GM18526 (cell line): ENCODE measurements around the gene ZIM2.

Experiments
- POLR2A ChIP-seq: IDR thresholded peaks from 3 replicates; pipeline ENCODE4 v1.6.1; 2011; ENCODE audit not compliant: insufficient read length; ENCODE audit errors: extremely low read depth

ZIM2 gene

DNA sequence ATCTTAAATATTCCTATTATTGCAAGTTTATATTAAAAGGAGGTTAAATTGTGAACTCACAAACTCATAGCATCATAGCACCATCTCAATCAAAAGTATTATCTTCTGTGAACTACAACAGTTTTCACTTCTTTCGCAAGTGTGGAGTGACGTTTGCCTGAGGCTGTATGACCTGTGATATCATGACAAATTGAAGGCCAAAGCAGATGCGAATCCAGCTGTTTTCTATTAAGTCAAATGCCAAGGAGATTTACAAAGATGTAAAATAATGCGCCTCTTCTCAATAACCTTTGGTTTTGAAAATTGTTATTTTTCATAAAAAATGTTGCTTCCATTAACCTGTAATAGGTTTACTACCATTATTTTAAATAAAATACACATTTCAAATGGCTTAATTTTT is 7.6 kb upstream of the ZIM2 start:
- TF ChIP-seq POLR2A: no peak

DNA sequence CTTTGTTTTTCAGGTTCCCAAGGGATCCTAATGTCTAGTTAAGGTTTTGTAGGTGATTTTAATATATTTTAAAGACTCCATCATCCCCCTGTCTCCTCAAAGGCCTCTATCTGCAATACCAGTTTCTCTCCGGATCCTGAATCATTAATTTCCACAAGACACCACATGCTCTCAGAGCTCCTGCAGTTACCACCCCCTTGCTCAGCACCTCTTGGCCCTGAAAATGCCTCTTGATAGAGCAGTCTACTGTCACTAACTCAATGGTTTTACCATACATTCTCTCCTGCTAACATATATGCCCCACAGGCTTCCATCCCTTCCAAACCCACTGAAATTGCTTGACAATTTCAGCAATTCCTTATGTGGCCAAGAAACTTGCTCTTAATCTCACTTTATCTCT is 1.9 kb upstream of the ZIM2 start:
- no peak for TF ChIP-seq POLR2A

DNA sequence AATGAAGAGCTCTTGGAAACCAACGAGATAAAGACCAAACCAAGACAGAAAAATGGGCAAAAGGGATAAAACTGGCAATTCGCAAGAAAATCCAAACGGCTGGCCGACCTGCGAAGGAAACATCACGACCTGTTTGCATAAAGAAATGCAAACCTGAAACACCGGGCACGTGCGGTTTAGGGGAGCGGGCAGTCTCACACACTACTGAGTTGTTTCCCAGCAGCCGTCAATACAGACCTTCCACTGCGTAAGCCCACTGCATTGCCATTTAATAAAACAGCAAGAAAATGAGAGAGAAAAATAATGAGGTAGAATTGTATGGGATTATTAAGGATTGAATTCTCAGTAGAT is 642 bp upstream of the ZIM2 start:
- no peak for TF ChIP-seq POLR2A

DNA sequence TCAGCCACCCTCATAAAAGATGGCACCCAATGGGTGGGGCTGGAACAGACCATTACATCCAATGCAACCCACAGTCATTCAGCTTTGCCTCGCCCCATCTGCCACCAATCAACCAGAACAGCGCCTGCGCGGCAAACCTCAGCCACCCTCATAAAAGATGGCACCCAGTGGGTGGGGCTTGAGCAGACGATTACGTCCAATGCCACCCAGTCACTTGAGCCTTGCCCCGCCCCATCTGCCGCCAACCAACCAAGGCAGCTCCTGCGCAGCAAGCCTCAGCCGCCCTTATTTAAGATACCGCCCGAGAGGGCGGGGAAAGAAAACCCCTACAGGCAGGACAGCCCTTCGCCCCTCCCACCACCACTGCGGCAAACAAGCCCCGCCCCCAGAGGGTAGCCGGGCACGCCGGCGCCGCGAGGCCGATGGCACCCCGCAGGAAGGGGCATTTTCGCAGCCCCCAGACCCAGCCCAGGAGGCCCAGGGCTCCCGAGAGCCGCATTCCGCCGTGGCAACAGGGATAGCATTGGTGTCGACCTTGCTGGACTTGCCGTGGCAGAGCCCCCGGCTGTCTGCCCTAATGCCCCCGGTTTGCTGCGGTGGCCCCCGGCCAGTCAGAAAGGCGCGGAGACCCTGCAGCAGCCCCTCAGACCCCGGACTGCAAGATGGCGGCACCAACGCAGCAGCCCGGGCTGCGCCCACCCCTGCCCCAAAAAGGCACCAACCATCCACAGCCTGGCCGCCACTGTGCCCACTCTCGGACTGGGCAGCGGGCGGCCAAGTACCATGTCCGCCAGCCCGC is 675 bp downstream of the ZIM2 start:
- no peak for TF ChIP-seq POLR2A

DNA sequence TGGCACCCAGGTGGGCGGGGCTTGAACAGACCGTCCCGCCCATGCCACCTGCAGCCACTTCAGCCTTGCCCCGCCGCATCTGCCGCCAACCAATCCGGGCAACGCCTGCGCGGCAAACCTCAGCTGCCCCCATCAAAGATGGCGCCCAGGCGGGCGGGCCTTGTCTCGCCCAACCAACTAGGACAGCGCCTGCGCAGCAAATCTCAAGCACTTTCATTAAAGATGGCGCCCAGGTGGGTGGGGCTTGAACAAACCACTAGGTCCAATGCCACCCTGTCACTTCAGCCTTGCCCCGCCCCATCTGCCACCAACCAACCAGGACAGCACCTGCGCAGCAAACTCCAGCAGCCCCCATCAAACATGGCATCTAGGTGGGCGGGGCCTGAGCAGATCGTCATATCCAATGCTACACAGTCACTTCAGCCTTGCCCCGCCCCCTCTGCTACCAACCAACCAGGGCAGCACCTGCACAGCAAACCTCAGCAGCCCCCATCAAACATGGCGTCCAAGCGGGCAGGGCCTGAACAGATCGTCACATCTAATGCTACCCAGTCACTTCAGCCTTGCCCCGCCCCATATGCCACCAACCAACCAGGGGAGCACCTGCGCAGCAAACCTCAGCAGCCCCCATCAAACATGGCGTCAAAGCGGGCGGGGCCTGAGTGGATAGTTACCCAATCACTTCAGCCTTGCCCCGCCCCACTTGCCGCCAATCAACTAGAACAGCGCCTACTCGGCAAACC is 1.4 kb downstream of the ZIM2 start:
- TF ChIP-seq POLR2A: no peak

DNA sequence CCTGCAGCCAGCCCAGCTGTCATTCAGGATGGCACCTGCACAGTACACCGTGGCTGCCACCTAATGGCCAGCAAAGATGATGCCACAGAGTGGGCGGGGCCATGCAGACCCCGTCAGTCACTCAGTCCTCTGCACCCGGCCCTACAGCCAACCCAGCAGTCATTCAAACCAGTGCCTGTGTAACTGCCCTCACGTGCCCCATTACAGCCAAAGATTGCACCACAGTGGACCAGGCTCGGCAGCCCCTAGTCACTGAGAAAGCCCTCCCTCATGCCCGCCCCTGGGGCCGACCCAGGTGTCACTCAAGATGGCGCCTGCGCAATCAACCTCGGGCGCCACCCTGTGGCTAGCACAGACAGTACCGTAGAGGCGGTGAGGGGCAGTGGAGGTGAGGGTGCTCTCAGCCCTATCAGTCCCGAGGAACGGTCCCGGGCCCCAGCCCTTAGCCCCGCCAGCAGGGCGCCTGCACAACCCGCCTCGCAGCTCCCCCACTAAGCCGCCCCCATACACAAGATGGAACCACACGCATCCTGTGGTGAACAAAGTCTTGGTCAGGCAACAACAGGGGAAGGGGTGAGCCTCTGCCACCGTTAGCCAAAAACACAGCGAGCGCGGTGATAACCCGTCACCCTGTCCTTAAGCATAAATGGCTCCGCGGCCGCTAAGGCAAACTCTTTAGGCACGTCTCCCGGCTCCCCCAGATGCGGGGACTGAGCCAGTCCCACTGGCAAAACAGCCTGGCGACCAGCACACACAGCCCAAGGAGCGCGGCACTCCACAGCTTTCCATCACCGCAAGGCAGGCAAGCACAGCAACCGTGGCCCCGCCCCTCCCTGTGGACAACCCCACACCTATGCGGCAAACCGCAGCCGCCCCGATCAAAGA is 2.3 kb downstream of the ZIM2 start:
- TF ChIP-seq POLR2A: peak; percentile 25

DNA sequence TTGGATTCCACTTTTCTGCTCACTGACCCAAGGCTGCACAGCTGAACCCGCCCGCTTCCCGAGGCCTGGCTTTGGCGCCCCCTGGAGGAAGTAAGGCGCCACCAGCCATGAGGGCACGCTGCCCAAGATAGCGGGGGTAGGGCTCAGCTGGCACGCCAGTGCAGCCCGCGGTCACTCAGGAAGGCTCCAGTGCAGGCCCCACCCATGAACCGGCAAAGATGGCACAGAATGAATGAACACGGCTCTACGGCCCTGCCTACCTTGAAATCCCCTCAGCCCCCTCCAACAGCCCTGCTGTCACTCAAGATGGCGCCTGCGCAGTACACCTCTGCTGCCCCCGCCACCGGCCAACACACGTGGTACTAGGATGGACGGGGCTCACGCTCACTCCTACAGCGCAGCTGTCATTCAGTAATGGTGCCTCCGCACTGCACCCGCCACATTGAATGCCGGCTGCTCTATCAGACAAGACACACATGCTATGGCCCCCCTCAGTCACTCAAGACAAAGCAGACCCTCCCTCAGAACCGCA is 3.0 kb downstream of the ZIM2 start:
- no peak for TF ChIP-seq POLR2A

DNA sequence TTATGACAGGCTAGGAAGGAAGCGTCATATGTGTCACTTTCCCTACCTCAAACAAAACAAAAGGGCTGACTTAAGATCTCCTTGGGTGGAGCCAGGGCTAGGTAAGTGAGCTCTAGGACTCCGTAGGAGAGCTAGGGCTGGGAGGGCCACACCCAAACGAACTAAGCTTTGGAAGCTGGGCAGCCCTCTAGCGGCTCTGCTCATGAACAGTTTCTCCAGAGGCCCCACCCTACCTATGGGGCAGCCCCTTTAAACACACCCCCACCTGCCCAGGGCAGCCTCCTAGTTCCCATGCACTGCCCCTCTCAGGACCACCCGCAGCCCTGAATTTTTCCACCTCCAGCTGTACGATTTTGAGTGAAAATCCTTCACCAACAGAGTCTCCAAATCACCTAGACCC is 3.5 kb downstream of the ZIM2 start:
- TF ChIP-seq POLR2A: no peak

DNA sequence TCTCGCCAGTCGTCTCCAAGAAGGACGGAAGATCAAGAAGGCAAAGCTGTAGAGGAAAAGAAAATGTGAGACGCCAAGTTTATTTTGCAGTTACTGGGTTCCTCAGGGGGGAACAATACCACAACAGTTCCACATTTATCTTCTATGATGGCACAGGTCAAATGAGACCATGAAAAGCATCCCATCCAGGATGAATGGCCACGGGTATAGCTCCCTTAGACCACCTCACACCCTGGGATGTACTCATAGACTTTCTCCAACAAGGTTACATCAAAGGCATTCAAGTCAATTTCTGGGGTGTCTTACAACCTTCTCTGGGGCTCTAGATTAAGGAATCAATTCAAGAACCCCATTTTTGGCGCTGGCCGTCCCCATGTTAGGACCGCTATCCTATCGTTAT is 4.5 kb downstream of the ZIM2 start:
- TF ChIP-seq POLR2A: no peak

DNA sequence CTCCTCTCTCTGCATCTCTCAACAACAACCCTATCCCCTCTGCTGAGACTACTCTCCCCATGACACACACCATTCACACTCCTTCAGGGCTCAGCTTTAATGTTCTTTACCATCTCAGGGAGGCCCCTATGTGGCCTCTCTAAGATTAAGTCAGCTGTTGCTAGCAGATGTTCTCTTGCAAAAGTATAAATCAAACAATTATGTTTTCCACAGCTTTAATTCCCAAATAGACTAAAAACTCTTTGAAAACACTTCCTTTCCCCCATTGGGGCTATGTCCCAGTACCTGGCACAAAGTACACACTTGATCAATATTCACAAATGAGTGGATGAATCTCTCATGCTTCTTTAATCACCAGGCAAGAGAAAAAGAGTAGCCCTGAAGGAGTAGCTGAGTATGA is 5.1 kb downstream of the ZIM2 start:
- no peak for TF ChIP-seq POLR2A

DNA sequence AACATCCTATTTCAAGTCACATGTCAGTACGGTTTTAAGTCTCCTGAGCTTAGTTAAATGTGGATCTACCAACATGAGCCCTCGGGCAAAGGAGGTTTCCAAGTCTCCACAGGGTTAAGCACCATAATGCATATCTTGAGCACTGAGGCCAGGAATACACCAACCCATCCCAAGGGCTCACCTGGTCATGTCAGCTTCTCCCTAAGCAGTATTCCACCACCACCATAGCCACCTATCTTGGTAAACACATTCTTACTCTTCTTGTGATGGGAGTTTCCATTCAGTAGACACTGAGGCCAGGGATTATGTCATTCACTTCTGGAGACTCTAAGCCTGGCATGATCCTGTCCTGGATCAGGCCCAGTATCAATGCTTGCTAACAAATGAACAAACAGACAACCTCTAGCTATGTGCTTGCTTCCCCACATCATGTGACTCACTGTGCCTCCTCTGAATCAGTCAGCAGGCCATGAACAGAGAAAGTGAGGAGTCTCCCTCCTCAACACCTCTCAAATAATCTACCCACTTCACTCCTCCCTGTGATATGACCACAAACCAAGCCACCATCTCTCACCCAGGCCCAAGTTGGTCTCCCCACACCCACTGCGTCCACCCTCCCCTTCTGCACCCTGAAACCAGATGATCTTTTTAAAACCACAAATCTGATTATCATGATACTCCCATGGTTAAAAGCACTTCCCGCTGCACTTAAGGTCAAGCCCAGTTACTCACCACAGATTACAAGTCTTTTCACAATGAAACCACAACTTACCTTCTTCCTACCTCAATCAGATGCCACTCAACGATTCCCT is 5.8 kb downstream of the ZIM2 start:
- TF ChIP-seq POLR2A: no peak

DNA sequence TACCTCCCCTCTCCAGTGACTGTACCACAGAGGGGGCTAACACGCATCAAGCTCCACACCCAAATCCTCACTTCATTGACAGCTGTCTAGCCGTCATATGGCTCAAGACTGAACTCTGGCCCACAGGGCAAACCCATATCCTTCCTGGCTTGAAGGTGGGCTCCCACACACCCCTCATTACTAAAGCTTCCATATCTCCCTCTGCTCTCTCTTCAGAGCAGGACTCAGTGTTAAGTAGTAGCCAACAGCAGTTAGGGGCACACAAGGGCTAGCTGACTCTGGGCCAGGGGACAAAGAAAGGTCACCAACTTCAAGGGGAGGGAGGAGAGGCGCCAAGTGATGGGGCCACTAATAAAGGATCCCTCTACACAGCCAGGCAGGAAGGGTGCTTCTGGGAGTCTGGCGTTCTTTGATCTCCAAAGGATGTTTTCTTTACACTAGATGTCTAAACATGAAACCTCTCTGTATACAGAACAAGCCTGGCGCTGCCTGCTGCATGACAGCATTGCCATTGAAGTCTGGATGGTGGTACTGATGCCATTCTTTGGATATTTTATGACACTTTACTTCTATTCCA is 8.1 kb downstream of the ZIM2 start:
- no peak for TF ChIP-seq POLR2A

DNA sequence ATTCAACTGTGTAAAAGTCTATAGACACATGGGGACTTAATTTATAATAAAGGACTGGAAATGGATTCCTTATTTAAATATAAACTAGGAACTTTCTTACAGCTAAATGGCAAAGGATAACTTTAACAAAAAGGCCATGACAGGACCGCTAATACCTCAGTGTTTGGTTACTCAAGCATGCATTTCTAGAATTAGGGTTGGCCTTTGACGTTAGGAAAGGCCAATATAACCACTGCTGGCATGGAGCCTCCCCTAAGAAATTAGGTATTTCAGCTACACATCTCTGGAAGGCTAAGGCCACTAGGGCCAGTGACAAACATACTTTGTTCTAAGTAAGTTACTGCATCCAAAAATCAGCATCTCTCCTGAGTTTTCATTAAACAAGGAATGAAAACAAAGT is 9.3 kb downstream of the ZIM2 start:
- no peak for TF ChIP-seq POLR2A

DNA sequence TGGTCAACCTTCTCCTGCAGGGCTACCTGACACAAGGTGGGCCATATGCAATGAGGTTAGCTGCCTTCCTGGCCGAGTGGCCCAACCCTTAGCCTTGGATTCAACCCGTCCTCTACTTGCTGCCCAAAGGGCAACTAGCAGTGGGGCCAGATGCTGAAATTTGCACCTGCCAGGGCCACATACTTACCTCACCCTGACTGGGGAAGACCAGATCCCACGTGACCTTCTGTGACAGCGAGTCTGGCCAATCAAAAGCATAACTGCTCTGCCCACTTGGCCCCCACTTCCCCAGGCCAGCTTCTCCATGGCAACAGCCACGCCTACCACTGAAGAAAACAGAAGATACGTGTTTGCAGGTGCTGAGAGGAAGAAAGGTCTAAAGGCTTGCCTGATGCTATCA is 10.9 kb downstream of the ZIM2 start:
- no peak for TF ChIP-seq POLR2A
